Measurements from ENCODE around the gene DUSP15. TPM values are rescaled to one million over a fixed set of nuclear protein-coding genes. Genes with fewer than 3 reads are reported as not detected.

Gene DUSP15
- total RNA-seq, 4 donors from 2014 or later, result 1.6 to 45.6 (median 8.8) TPM; not detected in 1

DNA sequence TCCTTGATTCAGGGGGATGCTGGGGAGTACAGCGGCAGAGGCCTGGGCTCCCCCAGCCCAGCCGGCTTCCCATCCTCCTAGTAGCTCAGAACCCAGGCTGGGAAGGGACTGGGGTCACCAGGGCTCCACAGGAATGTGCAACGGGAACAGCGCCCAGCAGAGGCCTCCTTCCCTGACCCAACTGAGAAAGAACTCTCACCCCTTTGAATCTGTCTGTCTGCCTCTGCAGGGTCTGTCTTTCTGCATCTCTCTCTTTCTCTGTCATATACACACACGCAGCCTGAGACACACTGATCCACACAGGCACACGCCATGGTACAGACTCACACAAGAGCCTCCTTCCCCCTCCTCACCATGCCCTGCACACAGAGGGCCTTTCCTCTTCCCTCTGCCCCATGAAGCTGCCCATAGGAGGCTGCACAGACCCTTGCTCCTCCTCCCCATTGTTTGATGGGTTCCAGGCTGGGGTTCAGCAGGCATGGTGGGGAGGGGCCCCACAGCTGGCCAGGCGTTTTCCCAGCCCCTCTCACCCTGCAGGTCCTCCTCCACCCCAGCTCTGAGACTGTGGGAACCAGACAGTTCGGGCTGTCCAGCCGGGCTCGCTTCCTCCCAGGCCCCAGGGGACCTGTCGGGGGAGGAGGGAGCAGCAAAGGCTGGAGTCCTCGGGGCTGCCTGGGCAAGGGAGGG lies 27.7 kb downstream of the DUSP15 start:
- Histone ChIP-seq H3K9me3 (no peaks in the 10 kb centered on the region), H3K36me3 (no peaks in the 10 kb centered on the region), H3K27ac (peak overlapping the region; percentile 78 to 81), H3K4me3 (no peak overlapping the region), H3K4me1 (peaks cover 0 to 18% of the 10 kb centered on the region in 2 donors), H3K27me3 (no peaks in the 10 kb centered on the region)
- TF ChIP-seq, protein P1, sequence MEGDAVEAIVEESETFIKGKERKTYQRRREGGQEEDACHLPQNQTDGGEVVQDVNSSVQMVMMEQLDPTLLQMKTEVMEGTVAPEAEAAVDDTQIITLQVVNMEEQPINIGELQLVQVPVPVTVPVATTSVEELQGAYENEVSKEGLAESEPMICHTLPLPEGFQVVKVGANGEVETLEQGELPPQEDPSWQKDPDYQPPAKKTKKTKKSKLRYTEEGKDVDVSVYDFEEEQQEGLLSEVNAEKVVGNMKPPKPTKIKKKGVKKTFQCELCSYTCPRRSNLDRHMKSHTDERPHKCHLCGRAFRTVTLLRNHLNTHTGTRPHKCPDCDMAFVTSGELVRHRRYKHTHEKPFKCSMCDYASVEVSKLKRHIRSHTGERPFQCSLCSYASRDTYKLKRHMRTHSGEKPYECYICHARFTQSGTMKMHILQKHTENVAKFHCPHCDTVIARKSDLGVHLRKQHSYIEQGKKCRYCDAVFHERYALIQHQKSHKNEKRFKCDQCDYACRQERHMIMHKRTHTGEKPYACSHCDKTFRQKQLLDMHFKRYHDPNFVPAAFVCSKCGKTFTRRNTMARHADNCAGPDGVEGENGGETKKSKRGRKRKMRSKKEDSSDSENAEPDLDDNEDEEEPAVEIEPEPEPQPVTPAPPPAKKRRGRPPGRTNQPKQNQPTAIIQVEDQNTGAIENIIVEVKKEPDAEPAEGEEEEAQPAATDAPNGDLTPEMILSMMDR (IDR thresholded peaks at IDR 0.05), result no peak
- no peak for TF ChIP-seq POLR2A (IDR thresholded peaks at IDR 0.05)
- intact Hi-C loops (cut with DNase I; ENCODE audit: low total_unique reads), result loop anchor here (10.0 kb wide), 1 partner anchor 112 kb away; the partner anchor contains the start of gene PDRG1
- DNase-seq, result peak; percentile 43 to 59

DNA sequence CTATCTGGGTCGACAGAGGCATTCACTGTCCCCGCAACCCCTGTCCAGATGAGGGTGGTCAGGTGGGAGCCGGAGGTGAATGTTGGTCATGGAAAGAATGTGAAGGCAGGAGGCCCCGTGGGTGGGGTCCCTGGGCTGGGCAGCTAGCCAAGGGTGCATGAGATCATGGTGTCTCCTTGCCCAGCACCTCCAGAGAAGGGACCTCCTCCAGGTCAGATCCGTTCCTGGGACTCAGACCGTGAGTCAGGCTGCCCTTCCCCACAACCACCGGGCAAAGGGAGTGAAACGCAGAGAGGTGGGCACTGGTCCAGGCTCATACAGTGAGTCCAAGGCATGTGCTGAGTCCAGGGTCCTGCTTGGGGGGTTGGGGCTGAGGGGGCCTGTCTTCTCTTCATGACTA lies 28.4 kb downstream of the DUSP15 start:
- H3K27me3 ChIP-seq, result no peaks in the 10 kb centered on the region
- intact Hi-C loops (cut with DNase I; ENCODE audit: low total_unique reads), result loop anchor here (10.0 kb wide), 1 partner anchor 113 kb away; the partner anchor contains the start of gene PDRG1
- peaks cover 0 to 18% of the 10 kb centered on the region in 2 donors for H3K4me1 ChIP-seq
- DNase-seq, result peak in 1 of 2 donors; percentile 43
- no peaks in the 10 kb centered on the region for H3K36me3 ChIP-seq
- no peak for TF ChIP-seq POLR2A (IDR thresholded peaks at IDR 0.05)
- TF ChIP-seq, protein P1 (IDR thresholded peaks at IDR 0.05), result no peak
- peak overlapping the region; percentile 78 to 81 for H3K27ac ChIP-seq
- H3K4me3 ChIP-seq, result no peak overlapping the region
- H3K9me3 ChIP-seq, result no peaks in the 10 kb centered on the region

DNA sequence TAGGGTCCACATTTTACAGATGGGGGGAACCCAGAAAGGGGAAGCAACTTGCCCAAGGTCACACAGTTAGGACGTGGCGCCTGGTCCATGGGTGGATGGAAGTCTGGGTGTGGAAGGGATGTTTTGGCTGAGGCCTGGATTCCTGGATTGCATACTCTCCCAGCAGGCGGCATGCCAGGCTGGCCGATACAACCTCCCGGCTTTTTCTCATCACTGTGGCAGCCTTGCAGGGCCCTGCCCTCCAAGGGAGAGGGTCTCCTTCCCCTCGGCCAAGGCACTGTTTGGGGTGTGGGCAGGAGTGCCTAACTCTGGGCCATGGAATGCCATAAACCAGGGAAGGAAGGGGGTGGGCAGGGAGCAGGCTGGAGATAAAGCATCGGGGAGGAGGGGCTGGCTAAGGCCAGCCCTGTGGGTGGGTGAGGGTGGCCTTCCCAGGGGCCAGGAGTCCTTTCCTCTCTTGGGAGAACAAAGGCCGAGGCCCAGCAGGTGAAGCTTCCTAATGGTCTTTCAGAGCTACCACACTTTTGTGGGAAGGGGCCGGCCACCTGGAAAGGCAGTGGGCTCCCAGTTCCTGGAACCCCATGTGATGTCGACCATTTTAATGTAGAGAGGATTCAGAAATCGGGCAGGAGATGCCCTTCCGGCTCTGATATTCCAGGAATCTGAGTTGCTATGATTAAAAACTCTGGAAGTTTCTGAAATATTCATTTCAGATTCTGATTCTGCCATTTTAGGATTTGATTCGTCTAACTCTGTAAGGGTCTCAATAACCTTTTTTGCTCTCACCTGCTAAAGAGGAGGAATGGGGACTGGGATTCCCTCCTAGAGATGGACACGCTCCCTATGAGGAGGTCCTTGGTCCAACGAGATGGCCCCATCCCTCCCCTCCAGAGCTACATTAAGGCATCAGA lies 29.2 kb downstream of the DUSP15 start:
- peaks cover 0 to 18% of the 10 kb centered on the region in 2 donors for H3K4me1 ChIP-seq
- no peaks in the 10 kb centered on the region for H3K9me3 ChIP-seq
- no peak overlapping the region for H3K4me3 ChIP-seq
- DNase-seq, result no peak
- no peaks in the 10 kb centered on the region for H3K27me3 ChIP-seq
- no peaks in the 10 kb centered on the region for H3K36me3 ChIP-seq
- TF ChIP-seq, protein P1 (IDR thresholded peaks at IDR 0.05), result no peak
- no peak for TF ChIP-seq POLR2A (IDR thresholded peaks at IDR 0.05)
- H3K27ac ChIP-seq, result peak overlapping the region; percentile 78 to 81
- intact Hi-C loops (cut with DNase I; ENCODE audit: low total_unique reads), result loop anchor here (10.0 kb wide), 1 partner anchor 114 kb away; the partner anchor contains the start of gene PDRG1

DNA sequence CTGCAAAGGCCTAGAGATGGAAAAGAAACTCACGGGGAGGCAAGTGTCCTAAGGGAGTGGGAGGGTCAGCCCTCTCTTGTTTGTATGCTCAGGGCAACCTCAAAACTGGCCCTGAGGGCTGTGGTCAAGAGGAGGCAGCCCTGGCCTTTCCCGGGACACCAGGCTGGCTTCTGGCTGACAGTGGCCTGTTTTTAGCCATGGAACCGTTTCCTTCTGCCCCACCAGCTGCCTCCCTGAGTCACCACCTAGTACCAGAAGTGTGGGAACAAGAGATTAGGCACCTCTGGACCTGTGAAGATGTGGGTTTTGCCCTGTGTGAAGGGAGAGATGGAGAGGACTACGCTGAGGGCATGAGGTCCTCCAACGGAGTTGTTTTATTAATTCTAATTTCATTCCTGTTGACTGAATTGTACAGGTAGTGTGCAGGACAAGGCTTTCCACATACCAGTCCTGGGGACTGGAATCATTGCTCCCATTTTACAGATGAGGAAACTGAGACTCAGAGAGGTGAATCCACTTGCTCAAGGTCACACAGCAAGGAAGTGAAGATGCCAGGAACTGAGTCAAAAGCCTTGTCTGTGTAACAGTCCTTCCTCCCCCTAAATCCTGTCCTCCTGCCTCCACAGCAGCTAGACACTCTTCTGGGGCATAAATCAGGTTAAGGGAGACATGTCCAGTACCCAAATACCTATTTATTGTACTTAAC lies 30.4 kb downstream of the DUSP15 start:
- Histone ChIP-seq H3K27me3 (no peaks in the 10 kb centered on the region), H3K27ac (no peak overlapping the region), H3K36me3 (no peaks in the 10 kb centered on the region), H3K4me3 (no peak overlapping the region), H3K9me3 (no peaks in the 10 kb centered on the region), H3K4me1 (peaks cover 0 to 18% of the 10 kb centered on the region in 2 donors)
- no peak for DNase-seq
- intact Hi-C loops (cut with DNase I; ENCODE audit: low total_unique reads), result loop anchor here (10.0 kb wide), 1 partner anchor 115 kb away; the partner anchor contains the start of gene PDRG1
- no peak for TF ChIP-seq POLR2A (IDR thresholded peaks at IDR 0.05)
- TF ChIP-seq, protein P1 (IDR thresholded peaks at IDR 0.05), result no peak
